Mesenteric fat pad (tissue), 1 donor: ENCODE results near the gene CSNK1G1. TPM values are rescaled to one million over a fixed set of nuclear protein-coding genes. Genes with fewer than 3 reads are reported as not detected.
"Not testable (repeated sequence)": the region's sequence is repeated elsewhere in the genome, so short reads cannot be mapped to it uniquely, and the experiment has no call there.

Source experiments
- DNase-seq: peaks from one replicate; pipeline ENCODE4 v3.0.0-alpha.2; 2020; ENCODE audit warnings: low spot score
- total RNA-seq: library from RNA; stranded (reverse); fragmentation: NEBNext Ultra II Directional; extraction: Animal tissue kit (Norgen Biotek cat#: 25700); gene quantifications from one replicate; pipeline ENCODE4 v1.2.1, GENCODE V29; 2021
- donor health status: DM: yes; HTN: yes; CAD: no.

Gene CSNK1G1
- total RNA-seq, 1 donor from 2014 or later = 19.8 TPM

- no peak for DNase-seq
Observed at GRCh38 chr15:64246364-64247189, 109.4 kb downstream of the CSNK1G1 start.

DNA sequence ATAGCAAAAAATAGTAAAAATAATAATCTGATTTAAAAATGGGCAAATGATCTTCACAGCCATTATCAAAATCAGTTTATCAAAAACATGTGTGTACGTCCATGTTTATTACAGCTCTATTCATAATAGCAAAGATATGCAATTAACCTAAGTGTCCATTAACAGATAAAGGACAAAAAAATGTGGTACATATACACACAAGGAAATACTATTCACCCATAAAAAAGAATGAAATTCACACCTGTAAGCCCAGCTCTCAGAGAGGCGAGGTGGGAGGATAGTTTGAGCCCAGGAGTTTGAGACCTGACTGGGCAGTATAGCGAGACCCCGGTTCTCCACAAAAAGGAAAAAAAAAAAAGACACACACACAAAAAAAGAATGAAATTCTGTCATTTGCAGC is 110.6 kb downstream of the CSNK1G1 start:
- no peak for DNase-seq

DNA sequence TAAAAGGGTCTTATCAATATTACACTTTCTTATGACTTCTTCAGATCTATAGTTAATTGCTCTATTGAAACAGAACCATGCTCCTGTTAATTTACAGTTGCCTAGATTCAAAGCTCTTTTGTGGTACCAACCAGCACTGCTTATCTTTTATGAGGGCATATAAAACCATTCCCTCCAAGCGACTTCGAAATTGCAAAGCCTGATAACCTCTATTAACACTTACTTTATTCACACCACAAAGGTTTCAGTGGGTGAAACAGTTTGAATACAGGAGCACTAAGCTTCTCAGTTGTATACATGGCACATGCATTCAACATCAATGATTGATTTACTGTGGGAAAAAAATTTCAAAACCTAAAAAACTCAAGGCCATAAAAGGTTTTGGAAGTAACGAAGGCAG is 118.3 kb downstream of the CSNK1G1 start:
- no peak for DNase-seq

DNA sequence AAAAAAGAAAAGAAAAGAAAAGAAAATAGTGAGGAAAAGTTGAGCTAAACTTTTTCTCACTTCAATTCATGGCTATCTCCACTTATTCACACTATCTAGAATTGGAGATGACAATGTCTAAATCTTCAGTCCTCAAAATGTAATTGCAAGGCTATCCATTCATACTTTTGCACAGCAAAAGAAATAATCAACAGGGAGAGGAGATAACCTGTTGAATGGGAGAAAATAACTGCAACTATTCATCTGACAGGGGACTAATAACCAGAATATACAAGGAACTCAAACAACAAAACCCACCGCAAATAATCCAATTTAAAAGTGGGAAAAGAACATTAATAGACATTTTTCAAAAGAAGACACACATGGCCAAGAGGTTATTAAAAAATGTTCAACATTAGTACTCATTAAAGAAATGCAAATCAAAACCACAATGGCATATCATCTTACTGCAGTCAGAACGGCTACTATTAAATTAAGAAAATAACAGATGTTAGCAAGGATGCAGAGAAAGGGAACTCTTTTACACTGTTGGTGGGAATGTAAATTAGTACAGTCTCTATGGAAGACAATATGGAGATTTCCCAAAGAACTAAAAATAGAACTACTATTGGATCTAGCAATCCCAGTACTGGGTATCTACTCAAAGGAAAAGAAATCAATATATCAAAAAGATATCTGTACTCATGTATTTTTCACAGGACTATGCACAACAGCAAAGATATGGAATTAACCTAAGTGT is 119.6 kb downstream of the CSNK1G1 start:
- DNase-seq = no peak

DNA sequence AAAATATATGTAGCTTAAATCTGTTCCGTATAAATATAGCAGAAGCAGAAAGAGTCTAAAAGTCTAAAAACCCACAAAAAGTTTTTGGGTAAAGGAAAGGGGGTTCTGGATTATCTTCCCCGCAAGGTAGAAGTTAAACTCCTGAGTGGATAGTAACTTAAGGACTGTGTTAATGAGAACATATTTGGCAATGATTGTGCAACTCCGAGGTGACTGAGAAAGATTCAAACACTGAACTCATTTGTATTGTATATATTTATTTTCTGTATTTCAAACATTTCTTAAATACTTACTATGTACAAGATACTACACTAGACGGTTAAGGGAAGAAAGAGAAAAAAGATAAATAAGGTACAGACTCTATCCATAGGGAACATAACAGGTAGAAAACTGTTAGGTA is 120.4 kb downstream of the CSNK1G1 start:
- DNase-seq = no peak

DNA sequence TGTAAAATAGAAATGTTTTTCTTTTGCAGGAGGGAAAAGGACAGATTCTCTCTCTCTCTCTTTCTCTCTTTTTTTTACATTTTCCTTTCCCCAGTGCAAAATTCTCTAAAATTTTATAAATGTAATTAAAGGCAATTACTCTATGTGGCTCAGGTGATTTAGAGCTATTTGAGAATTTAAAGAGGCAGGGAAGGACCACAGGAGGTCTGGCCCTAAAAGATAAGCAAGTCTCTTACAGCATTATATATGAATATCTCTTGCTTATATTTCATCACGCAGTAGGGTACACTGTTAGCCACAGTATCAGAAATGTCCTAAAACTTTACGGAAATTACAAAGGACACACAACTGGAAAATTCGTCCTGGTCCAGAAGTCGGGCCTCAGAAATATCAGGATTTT is 122.7 kb downstream of the CSNK1G1 start:
- DNase-seq = no peak

GRCh38 chr15:64232400-64232799 is 123.6 kb downstream of the CSNK1G1 start:
- DNase-seq = no peak

DNA sequence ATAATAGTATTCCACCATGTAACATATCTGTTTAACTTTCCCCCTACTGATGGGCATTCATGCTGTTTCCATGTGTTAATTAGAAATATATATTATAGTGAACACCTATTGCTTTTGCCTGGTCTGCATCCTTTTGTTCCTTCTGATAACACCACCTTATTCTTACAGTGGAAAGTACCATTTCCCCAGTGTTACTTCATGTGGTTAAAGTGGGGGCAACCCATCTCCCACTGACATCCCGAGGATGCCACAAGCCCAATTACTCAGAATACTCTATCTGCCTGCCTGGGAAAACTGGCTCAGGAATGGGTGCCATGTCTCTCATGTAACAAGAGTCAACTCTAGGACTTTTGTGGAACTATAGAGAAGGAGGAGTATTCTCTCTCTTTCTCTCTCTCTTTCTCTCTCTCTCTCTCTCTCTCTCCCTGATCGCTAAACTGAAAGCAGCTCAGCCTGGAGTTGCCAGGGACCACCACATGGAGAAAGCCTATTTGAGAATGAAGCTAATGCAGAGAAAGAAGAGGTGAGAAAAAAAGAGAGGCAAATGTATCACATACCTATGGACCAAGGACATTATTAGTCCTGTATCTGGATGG is 126.7 kb downstream of the CSNK1G1 start:
- DNase-seq = no peak

DNA sequence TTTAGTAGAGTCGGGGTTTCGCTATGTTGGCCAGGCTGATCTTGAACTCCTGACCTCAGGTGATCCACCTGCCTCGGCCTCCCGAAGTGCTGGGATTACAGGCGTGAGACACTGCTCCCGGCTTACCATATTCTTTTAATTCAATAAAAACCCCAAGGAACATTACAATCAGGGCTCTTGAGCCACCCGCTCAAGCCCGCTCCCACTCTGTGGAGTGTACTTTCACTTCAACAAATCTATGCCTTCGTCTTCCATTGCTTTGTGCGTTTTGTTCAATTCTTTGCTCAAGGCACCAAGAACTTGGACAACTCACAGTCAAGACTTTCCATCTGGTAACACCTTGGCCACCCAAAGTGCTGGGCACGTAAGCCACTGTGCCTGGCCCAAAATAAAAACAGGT is 130.2 kb downstream of the CSNK1G1 start:
- no peak for DNase-seq

DNA sequence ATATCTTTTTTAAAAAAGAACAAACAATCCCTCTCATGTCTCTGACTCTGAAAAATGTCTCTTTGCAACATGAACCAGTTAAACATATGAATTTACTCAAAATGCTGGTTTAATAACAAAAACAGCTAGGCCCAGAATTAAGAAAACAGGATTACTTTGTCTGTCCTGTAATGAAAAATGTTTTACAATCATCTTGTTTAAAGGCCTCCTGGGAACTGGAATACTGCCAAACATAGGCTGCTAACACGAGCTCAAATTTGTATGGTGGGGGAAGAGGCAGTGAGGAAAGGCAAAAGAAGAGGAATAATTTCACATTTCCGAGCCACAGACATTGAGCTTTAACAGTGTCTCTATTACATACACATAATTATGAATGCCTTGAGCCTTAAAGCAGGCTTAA is 131.5 kb downstream of the CSNK1G1 start:
- no peak for DNase-seq

DNA sequence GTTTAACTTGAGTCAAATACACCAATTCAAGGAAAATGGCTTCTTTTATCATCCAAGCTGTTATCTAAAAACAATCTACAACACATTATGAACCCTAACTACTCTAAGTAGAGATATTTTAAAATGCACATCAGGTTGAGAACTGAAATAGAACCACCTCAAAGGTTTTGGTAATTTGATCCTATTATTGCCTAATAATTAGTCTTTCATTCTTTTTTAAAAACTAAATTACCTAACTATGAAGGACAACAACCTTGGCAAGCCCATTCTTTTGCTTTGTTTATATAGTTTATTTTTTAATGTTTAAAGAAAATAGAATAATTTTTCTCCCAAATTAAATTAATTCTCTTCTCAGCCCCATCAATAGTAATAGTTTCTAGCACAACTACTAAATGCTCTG is 132.1 kb downstream of the CSNK1G1 start:
- DNase-seq = no peak

DNA sequence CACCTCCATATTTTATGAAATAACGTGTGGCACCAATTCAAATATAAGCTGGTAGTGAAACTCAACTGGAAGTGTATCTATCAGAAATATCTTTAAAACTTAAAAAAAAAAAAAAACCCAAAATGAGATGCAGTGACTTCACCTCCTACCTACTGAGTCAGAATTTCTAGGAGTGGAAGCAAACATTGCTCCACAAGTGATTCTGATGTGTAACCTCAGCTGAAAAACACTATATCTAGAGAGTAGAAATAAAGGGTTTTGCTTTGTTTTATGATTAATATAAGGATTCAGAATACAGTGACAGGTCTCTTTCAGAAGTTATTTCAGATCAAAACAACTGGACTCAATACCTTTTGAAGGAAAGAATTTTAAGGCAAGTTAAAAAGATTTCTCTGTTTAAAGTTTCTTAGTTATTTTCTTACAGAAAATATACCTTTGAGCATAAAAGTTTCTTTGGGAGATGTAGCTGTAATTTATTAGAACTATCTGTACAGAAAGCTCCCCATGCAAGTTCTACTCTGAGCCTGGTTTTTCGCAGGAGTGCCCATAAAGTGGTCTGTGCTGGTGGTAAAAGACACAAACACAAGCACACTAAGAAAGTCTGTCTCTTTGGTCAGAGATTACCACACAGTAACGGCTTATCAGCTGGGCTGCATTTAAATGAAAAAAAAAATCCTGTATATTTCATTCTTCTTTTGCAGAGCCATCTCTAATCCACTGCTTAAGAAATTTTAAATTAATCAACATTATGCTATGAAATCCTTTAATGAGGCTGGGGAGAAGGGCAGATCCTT is 133.2 kb downstream of the CSNK1G1 start:
- DNase-seq = no peak

GRCh38 chr15:64221911-64222310 is 134.1 kb downstream of the CSNK1G1 start:
- DNase-seq = not testable (repeated sequence)

DNA sequence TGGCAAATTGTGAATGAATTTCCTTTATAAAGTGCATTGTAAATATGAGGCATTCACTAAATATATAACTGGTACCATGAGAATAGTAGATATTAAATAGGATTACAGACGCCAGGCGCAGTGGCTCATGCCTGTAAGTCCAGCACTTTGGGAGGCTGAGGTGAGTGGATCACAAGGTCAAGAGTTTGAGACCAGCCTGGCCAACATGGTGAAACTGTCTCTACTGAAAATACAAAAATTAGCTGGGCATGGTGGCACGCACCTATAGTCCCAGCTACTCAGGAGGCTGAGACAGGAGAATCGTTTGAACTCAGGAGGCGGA is 138.6 kb downstream of the CSNK1G1 start:
- DNase-seq = not testable (repeated sequence)

DNA sequence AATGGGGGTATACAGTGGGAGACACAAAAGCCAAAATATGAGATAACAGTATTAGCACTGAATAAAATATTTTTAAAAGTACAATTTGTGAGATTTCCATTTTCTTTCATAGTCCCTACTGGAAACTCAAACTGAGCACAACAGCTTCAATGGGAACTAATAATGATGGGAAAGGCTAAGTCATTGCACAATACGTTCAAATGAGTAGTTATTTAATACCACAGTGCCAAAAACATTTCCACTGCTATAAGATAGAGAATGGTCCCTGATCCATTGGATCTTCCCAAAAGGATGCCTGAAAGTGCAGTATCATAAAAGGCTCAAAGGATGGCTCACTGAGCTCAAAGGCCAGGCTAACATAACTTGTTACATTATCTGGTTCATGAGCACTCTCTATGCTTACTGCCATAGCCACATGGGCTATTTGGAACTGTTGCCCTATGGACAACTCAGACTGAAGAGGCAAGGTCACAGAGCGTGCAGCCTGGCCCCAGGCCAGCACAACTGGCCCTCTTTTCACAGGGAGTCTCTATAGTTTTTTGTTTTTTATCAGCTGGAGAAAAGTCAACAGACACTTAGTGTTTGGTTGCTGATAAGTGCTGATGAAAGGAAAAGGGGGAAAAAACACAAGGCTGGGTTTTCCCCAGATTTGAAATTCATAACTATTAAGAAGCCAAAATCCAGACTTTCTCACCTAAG is 139.1 kb downstream of the CSNK1G1 start:
- no peak for DNase-seq

DNA sequence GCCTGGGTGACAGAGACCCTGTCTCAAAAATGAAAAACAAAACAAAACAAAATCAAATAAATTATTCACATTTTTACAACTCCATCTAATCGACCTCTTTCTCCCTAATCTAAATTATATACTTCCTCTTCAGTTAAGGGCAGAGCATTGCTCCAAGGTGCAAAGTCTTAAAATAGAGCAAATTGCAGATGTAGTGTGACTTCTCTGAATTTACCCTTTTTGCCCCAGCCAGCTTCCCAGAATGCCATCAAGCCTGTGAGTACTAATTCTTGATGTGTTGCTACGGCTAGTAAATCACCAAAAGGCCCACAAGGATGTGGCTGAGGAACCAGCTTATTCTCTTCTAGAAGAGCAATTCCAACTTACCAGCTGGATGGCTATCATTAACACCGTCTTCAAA is 139.8 kb downstream of the CSNK1G1 start:
- DNase-seq = no peak

DNA sequence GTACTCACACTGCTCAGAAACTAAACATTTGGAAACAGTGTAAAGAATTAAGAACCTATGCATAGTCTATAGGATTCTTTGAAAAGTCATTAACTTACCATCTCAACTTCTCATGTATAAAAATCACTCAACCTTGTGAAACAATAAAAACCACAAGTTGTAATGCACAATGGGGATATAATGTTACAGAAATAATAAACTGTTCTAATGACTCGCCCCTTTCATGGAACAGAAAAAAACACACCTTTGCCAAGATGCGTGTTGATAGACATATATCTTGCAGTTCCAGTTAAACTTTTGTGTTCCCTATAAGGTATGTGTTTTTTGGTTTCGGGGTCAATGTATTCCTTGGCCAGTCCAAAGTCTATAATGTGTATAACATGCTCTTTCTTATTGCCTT is 142.3 kb downstream of the CSNK1G1 start:
- no peak for DNase-seq

- no peak for DNase-seq
Observed at GRCh38 chr15:64211696-64212095, 144.3 kb downstream of the CSNK1G1 start.

DNA sequence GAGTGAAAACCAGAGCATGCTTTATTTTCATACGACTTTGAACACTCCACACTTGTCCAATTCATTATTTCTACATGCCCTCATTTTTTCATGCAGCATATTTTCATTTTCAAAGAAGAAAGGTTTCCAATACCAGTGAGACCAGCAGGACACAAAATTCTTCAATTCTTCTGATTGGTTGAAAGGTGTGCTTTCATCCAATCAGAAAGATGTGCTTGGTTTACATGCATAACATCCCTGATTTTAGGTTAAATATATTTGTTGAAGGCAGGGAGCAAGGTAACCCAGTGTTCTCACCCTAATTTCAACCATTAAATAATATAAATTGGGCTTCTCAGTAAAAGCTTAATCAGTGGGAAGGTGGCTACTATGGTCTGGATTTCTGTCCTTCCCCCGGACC is 145.6 kb downstream of the CSNK1G1 start:
- DNase-seq = no peak

GRCh38 chr15:64209680-64210334 is 146.2 kb downstream of the CSNK1G1 start:
- DNase-seq = no peak

DNA sequence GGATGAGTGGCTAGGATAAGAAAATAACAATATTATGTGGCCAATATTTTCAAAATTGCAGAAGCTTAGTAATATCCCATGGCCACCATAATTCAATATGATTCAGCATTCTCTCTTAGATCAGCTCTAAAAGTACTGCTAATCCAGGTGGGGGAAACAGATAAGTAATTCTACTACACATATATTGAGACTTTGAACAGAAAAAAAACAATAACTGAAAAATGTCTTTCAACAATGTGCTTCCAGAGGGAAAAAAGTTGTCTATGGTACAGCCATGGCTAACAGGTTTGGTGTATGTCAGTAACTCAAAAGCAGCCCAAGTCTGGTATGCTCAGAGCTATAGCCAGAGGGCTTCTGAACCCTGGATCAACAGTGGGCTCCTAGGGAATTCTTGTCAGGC is 150.8 kb downstream of the CSNK1G1 start:
- no peak for DNase-seq
